Neuronal stem cell (in vitro differentiated cells): ENCODE results near the gene AGAP1.

ENCODE experiments used
- DNase-seq: peaks from one replicate; pipeline ENCODE4 v3.0.0-alpha.2; 2013; ENCODE audit warnings: low spot score
- H2AFZ ChIP-seq: one replicate; pipeline ENCODE4 v1.6.1; 2013; ENCODE audit warnings: mild to moderate bottlenecking, low read length, inconsistent platforms
- H2AK5ac ChIP-seq: 2 replicates; pipeline ENCODE4 v1.6.1; 2013; ENCODE audit warnings: low read depth, mild to moderate bottlenecking, inconsistent platforms, low read length, moderate library complexity, mixed read lengths
- H2BK120ac ChIP-seq: 2 replicates; pipeline ENCODE4 v1.6.1; 2013; ENCODE audit warnings: low read depth, mild to moderate bottlenecking, inconsistent platforms, low read length, moderate library complexity, mixed read lengths
- H2BK12ac ChIP-seq: one replicate; pipeline ENCODE4 v1.6.1; 2013; ENCODE audit warnings: low read length, inconsistent platforms
- H2BK15ac ChIP-seq: 2 replicates; pipeline ENCODE4 v1.6.1; 2013; ENCODE audit warnings: mild to moderate bottlenecking, low read length, inconsistent platforms, mixed read lengths
- H2BK5ac ChIP-seq: one replicate; pipeline ENCODE4 v1.6.1; 2013; ENCODE audit warnings: inconsistent platforms, mild to moderate bottlenecking, low read length, moderate library complexity
- H3K14ac ChIP-seq: one replicate; pipeline ENCODE4 v1.6.1; 2013; ENCODE audit warnings: low read length, inconsistent platforms
- H3K18ac ChIP-seq: 2 replicates; pipeline ENCODE4 v1.6.1; 2013; ENCODE audit warnings: low read length, inconsistent platforms
- H3K23ac ChIP-seq: 2 replicates; pipeline ENCODE4 v1.6.1; 2013; ENCODE audit warnings: low read depth, mild to moderate bottlenecking, mixed read lengths, low read length, inconsistent platforms; ENCODE audit not compliant: poor library complexity
- H3K27ac ChIP-seq: replicated peaks from 3 replicates; pipeline ENCODE4 v1.5.1; 2013; ENCODE audit warnings: low read length, inconsistent platforms
- H3K27me3 ChIP-seq, 3 experiments: 2 replicates each; pipeline ENCODE4 v1.6.1; 2013; ENCODE audit warnings: low read length in 3 of 3, mild to moderate bottlenecking in 2 of 3, inconsistent platforms in 1 of 3, low read depth in 1 of 3, mixed read lengths in 1 of 3, moderate library complexity in 1 of 3; ENCODE audit not compliant: control insufficient read depth in 3 of 3, insufficient read depth in 3 of 3
- H3K36me3 ChIP-seq, 2 donors: replicated peaks in 1 of 2; 2 replicates each; pipeline ENCODE4 v1.6.1; 2013; ENCODE audit warnings: low read length in 2 of 2; ENCODE audit not compliant: control insufficient read depth in 2 of 2, insufficient read depth in 2 of 2
- H3K4ac ChIP-seq: 2 replicates; pipeline ENCODE4 v1.6.1; 2013; ENCODE audit warnings: inconsistent platforms, mild to moderate bottlenecking, low read length, moderate library complexity
- H3K4me1 ChIP-seq, 2 donors: 1 replicate in 1 of 2; 2 replicates in 1 of 2; pipeline ENCODE4 v1.6.1; 2013; ENCODE audit warnings: low read length in 2 of 2, low read depth in 1 of 2; ENCODE audit not compliant: control insufficient read depth in 2 of 2, insufficient read depth in 1 of 2
- H3K4me2 ChIP-seq: one replicate; pipeline ENCODE4 v1.6.1; 2013; ENCODE audit warnings: mild to moderate bottlenecking, low read length, inconsistent platforms; ENCODE audit not compliant: insufficient read depth, poor library complexity, severe bottlenecking
- H3K4me3 ChIP-seq, 2 donors: 2 replicates each; pipeline ENCODE4 v1.5.1; 2013; ENCODE audit warnings: low read length in 2 of 2, mild to moderate bottlenecking in 2 of 2, inconsistent platforms in 1 of 2, moderate library complexity in 1 of 2
- H3K79me1 ChIP-seq: one replicate; pipeline ENCODE4 v1.6.1; 2013; ENCODE audit warnings: low read depth, mild to moderate bottlenecking, inconsistent platforms, low read length, moderate library complexity
- H3K9ac ChIP-seq: one replicate; pipeline ENCODE4 v1.6.1; 2013; ENCODE audit warnings: mild to moderate bottlenecking, low read depth, low read length, inconsistent platforms; ENCODE audit not compliant: poor library complexity
- H3K9me3 ChIP-seq, 2 donors: replicated peaks in 1 of 2; 2 replicates each; pipeline versions ENCODE3 to v1.6.1; 2013; ENCODE audit warnings: low read length in 2 of 2, mild to moderate bottlenecking in 2 of 2, inconsistent platforms in 1 of 2, low read depth in 1 of 2, mixed read lengths in 1 of 2, moderate library complexity in 1 of 2; ENCODE audit not compliant: control insufficient read depth in 2 of 2, insufficient read depth in 1 of 2
- H4K8ac ChIP-seq: one replicate; pipeline ENCODE4 v1.6.1; 2013; ENCODE audit warnings: low read depth, mild to moderate bottlenecking, inconsistent platforms, low read length, moderate library complexity
- H4K91ac ChIP-seq: one replicate; pipeline ENCODE4 v1.6.1; 2013; ENCODE audit warnings: low read length, low read depth, mild to moderate bottlenecking, inconsistent platforms; ENCODE audit not compliant: poor library complexity
- WGBS, 2 donors: extraction: QIAGEN DNeasy Blood & Tissue Kit; methylation state at CpG; one replicate each; pipeline ENCODE4 v1.1.7; 2013; ENCODE audit warnings: missing lambda C conversion rate in 2 of 2, mixed read lengths in 1 of 2; ENCODE audit not compliant: insufficient read length in 2 of 2, insufficient replicate concordance in 1 of 2; ENCODE audit errors: extremely low coverage in 2 of 2; 5-methylcytosine and 5-hydroxymethylcytosine counted together

The AGAP1 gene

DNA sequence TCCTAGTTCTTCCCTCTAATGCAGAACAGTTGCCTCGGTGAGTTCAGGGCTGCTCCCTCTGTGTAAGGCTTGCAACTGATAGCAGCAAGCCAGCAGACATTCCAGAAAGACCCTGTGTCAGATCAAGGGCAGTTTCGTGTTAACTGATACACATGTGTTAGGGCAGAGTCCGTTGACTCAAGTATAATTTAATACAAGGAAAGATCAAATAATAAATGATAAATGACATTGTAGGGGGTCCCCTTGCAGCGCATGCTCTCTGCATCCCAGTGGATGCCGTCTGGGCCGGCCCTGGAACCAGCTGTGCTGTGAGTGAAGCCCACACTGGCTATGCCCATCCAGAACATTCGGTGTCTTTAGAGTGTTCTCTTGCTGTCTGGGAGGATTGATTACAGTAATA is 180.3 kb downstream of the AGAP1 start:
- Histone ChIP-seq H3K14ac (no peak overlapping the region), H3K9ac (no peak overlapping the region), H2BK15ac (no peak overlapping the region), H2BK5ac (no peak overlapping the region), H3K27ac (no peak overlapping the region), H2AK5ac (no peak overlapping the region), H2BK12ac (no peak overlapping the region), H3K4me3 (no peak overlapping the region), H4K91ac (no peak overlapping the region), H3K27me3 (peaks cover 0 to 6% (median 0%) of the 10 kb centered on the region in 3 experiments), H3K23ac (no peak overlapping the region), H2AFZ (no peak overlapping the region), H3K4ac (no peak overlapping the region), H3K9me3 (peaks cover 0 to 18% of the 10 kb centered on the region in 2 donors), H3K4me2 (no peak overlapping the region), H2BK120ac (no peak overlapping the region), H4K8ac (no peak overlapping the region), H3K36me3 (peaks cover 0 to 38% of the 10 kb centered on the region in 2 donors), H3K4me1 (peaks cover 8 to 12% of the 10 kb centered on the region in 2 donors), H3K18ac (no peak overlapping the region), H3K79me1 (peaks cover 11% of the 10 kb centered on the region)
- DNase-seq = no peak
- no CpG with 5 or more reads among the region's 7 CpGs for WGBS, 2 donors

- H3K27ac ChIP-seq = no peak overlapping the region
- no peak overlapping the region for H4K91ac ChIP-seq
- no peak overlapping the region for H3K9ac ChIP-seq
- H2BK5ac ChIP-seq = no peak overlapping the region
- no peak for DNase-seq
- no peak overlapping the region for H2BK12ac ChIP-seq
- H3K18ac ChIP-seq = no peak overlapping the region
- H3K79me1 ChIP-seq = peaks cover 11% of the 10 kb centered on the region
- no CpG with 5 or more reads among the region's 4 CpGs for WGBS, 2 donors
- no peak overlapping the region for H4K8ac ChIP-seq
- H3K4ac ChIP-seq = no peak overlapping the region
- no peak overlapping the region for H3K23ac ChIP-seq
- H3K14ac ChIP-seq = no peak overlapping the region
- H3K27me3 ChIP-seq = peaks cover 0 to 6% (median 0%) of the 10 kb centered on the region in 3 experiments
- H2AFZ ChIP-seq = no peak overlapping the region
- H2AK5ac ChIP-seq = no peak overlapping the region
- peaks cover 0 to 38% of the 10 kb centered on the region in 2 donors for H3K36me3 ChIP-seq
- H2BK15ac ChIP-seq = no peak overlapping the region
- peaks cover 8 to 12% of the 10 kb centered on the region in 2 donors for H3K4me1 ChIP-seq
- H3K4me2 ChIP-seq = no peak overlapping the region
- H3K9me3 ChIP-seq = peaks cover 0 to 18% of the 10 kb centered on the region in 2 donors
- no peak overlapping the region for H3K4me3 ChIP-seq
- no peak overlapping the region for H2BK120ac ChIP-seq
Measured at GRCh38 chr2:235674812-235675211, 181.0 kb downstream of the AGAP1 start.

- H3K9ac ChIP-seq = no peak overlapping the region
- H2AK5ac ChIP-seq = no peak overlapping the region
- H3K18ac ChIP-seq = no peak overlapping the region
- peaks cover 0 to 18% of the 10 kb centered on the region in 2 donors for H3K9me3 ChIP-seq
- H4K91ac ChIP-seq = no peak overlapping the region
- H3K14ac ChIP-seq = no peak overlapping the region
- H3K4me2 ChIP-seq = no peak overlapping the region
- WGBS, 2 donors = no CpG with 5 or more reads among the region's 3 CpGs
- no peak overlapping the region for H2AFZ ChIP-seq
- H3K79me1 ChIP-seq = peaks cover 9% of the 10 kb centered on the region
- H3K27ac ChIP-seq = no peak overlapping the region
- H2BK120ac ChIP-seq = no peak overlapping the region
- H2BK15ac ChIP-seq = no peak overlapping the region
- peaks cover 8 to 11% of the 10 kb centered on the region in 2 donors for H3K4me1 ChIP-seq
- no peak overlapping the region for H3K23ac ChIP-seq
- H3K36me3 ChIP-seq = peaks cover 0 to 38% of the 10 kb centered on the region in 2 donors
- DNase-seq = no peak
- no peak overlapping the region for H2BK5ac ChIP-seq
- H3K27me3 ChIP-seq = peaks cover 0 to 6% (median 0%) of the 10 kb centered on the region in 3 experiments
- H3K4me3 ChIP-seq = no peak overlapping the region
- H4K8ac ChIP-seq = no peak overlapping the region
- no peak overlapping the region for H2BK12ac ChIP-seq
- no peak overlapping the region for H3K4ac ChIP-seq
Measured at GRCh38 chr2:235675678-235676535, 182.1 kb downstream of the AGAP1 start.

DNA sequence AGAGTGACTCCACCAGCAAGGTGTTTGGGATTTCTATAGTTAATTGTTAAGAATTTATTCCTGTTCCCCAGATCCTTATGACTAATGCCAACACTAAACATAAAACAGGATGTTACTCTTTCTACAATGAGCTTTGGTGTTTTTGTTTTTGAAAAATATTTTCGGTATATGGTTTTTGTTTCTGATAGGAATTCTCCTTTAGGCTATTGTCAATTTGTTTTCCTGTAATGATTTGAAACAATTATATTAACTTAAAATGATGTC is 182.6 kb downstream of the AGAP1 start:
- Histone ChIP-seq H2AFZ (no peak overlapping the region), H2BK5ac (no peak overlapping the region), H3K9me3 (peaks cover 0 to 18% of the 10 kb centered on the region in 2 donors), H3K18ac (no peak overlapping the region), H3K9ac (no peak overlapping the region), H2BK15ac (no peak overlapping the region), H3K4me1 (peaks cover 4 to 6% of the 10 kb centered on the region in 2 donors), H4K8ac (no peak overlapping the region), H3K23ac (no peak overlapping the region), H3K36me3 (peaks cover 0 to 35% of the 10 kb centered on the region in 2 donors), H3K14ac (no peak overlapping the region), H3K27ac (no peak overlapping the region), H3K4me2 (no peak overlapping the region), H2BK120ac (no peak overlapping the region), H3K4me3 (no peak overlapping the region), H3K27me3 (peaks cover 0 to under 1% (median 0%) of the 10 kb centered on the region in 3 experiments), H3K79me1 (peaks cover 8% of the 10 kb centered on the region), H3K4ac (no peak overlapping the region), H2AK5ac (no peak overlapping the region), H4K91ac (no peak overlapping the region), H2BK12ac (no peak overlapping the region)
- no peak for DNase-seq
- no CpG with 5 or more reads among the region's 1 CpG for WGBS, 2 donors
